NCI-H2171 (cell line): ENCODE data around the gene HSD3B7.
A peak's percentile ranks its signal among the peaks of the same experiment; 100 is the strongest.

ENCODE experiments used
- DNase-seq: peaks from one replicate; lab custom pipeline; 2025; lab: John Stamatoyannopoulos, UW

The HSD3B7 gene

DNA sequence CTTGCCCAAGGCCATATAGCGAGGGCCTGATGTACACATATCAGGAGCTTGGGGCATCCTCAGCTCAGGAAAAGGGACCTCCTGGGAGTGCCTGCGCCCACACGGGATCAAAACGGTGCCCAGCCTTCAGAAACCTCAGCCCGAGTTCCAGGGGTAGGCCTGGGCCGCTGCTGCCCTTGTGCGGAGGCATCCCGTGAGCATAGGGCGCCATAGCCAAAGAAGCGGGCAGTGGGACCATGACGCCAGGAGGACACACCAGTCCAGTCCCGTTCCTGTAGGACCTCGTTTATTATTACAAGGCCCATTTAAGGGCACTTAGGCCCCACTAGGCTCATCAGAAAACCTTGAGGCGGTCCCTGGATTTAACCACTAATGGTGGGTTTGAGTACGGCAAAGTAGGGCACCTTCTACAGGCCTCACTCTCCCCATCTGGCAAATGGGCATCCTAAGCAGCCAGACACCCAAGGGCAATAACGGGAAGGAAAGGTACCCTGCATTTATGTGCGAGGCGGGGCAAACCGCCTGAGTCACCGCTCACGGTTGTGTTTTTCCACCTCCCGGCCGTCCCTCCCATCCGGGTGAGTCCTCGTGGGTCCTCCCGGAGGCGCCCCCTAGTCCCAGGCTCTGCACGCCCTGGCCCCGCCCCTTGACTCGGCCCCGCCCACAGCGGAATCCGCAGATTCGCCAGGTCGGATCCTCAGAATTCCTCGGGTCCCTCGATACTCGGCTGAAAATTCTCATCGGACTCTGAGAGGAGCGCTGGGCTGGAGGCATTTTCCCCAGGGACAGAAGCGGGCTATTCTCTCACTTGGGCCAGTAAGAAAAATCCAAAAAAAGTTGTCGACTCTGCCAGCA lies 28.2 kb upstream of the HSD3B7 start:
- DNase-seq, result peak; percentile 83

DNA sequence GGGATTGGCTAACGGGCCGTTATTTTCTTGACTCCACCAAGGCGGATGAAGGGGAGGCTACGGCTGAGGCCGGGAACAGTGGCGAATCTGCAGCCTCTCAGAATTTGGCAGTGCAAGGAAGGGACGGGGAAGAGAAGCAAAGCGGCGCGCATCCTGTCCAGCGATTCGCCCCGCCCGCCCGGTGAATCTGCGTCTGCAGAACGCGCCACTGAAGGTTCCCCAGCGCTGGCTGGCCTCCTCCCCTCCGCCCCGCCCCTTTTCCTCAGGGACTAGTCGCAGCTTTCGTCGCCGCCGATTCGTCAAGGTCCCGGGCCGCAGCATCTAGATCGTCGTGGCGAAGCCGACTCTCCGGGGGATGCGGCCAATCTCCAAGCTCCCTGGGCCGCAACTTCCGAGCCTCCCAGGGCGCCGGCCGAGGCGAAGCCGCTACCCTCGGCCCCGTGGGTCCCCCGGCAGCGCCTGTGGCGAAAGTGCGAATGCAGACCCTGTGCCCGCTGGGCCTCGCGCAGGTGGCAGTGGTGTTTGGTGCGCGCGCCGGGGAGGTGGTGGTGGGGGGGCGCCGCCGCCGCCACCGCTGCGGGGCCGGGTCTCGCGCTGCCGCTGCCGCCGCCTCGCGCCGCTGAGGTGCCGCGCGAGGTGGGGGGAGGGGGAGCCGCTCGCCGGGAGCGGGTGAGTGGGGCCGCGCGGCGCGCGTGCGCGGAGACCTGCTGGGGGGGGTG lies 27.4 kb upstream of the HSD3B7 start, which contains the start of gene SETD1A:
Gene SETD1A, plus strand, starts transcription at position 299 of the 719 bp plus-strand sequence. CDS start 978 bp downstream, outside the sequence.
- peak; percentile 97 for DNase-seq

DNA sequence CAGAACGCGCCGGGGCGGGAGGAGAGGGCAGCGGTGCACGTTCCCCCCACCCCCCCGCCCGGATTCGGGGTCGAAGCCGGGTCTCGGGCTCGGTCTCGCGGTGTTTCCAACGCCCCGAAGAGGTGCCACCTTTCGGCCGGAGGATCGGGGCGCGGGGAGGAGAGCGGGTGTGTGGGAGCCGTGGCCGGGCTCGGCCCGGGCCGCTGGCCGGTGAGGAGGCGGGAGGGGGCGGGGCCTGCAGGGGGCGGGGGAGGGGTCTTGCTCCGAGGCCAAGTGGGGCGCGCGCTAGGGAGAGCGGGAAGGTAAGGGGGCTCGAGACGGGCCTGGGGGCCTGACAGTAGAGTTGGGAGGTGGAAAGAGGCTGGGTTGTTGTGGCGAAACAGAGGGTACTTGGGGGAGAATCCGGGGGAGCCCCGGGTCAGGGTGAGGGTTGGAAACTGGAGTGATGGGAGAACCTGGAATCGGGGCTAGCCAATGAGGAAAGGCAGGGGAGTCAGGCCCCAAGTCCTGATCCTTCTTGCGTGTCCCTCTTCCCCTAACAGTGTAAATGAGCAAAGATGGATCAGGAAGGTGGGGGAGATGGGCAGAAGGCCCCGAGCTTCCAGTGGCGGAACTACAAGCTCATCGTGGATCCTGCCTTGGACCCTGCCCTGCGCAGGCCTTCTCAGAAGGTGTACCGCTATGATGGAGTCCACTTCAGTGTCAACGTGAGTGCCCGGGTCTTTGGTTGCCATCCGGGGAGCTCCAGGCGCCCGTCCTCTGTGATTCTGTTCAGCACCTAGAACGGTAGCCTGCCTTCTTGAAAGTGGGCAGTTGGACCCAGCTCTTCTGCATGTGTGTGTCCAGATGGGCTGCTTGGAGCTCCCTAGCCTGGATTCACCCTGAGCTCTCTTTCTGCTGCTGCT lies 26.6 kb upstream of the HSD3B7 start:
- no peak for DNase-seq

DNA sequence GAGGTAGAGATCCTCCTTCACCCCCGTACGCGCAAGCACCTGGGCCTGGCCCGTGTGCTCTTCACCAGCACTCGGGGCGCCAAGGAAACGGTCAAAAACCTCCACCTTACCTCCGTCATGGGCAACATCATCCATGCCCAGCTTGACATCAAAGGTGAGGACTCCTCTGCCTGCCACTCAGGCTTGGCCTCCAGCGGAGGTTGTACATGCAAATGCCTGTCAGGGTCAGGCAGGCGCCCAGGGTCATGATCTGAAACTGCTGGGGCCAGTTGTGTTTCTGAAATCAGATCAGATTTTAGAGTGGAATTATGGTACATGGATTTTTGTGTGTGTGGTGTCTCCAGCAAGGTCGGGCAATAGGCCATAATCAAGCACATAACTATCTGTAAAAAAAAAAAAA lies 23.6 kb upstream of the HSD3B7 start:
- no peak for DNase-seq

DNA sequence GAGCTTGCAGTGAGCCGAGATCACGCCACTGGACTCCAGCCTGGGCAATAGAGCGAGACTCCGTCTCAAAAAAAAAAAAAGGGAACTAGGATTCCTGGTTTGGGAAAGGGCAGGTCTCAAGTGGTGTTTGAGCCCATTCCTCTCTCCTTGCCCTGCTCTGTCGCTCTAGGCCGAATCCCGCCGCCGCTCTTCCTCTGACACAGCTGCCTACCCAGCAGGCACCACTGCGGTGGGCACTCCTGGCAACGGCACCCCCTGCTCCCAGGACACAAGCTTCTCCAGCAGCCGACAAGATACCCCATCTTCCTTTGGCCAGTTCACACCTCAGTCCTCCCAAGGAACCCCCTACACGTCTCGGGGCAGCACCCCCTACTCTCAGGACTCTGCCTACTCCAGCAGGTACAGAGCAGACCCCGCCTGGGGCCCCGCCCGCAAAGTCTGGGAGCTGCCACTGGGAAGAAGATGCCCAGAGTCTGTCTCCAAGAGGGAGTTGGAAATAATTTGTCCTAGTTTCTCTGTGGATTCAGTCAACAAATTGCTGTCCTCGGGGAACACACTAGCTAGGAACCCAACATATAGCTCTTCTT lies 21.0 kb upstream of the HSD3B7 start:
- DNase-seq, result no peak

DNA sequence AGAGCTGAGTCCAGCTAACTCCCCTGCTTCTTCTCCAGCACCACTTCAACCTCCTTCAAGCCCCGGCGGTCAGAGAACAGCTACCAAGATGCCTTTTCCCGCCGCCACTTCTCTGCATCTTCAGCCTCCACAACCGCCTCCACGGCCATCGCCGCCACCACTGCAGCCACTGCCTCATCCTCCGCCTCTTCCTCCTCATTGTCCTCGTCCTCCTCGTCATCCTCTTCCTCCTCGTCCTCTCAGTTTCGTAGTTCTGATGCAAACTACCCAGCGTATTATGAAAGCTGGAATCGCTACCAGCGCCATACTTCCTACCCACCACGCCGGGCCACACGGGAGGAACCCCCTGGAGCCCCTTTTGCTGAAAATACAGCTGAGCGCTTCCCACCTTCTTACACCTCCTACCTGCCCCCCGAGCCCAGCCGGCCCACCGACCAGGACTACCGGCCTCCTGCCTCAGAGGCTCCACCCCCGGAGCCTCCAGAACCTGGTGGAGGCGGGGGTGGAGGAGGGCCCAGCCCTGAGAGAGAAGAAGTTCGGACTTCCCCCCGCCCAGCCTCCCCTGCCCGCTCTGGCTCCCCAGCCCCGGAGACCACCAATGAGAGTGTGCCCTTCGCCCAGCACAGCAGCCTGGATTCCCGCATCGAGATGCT lies 20.3 kb upstream of the HSD3B7 start:
- no peak for DNase-seq

DNA sequence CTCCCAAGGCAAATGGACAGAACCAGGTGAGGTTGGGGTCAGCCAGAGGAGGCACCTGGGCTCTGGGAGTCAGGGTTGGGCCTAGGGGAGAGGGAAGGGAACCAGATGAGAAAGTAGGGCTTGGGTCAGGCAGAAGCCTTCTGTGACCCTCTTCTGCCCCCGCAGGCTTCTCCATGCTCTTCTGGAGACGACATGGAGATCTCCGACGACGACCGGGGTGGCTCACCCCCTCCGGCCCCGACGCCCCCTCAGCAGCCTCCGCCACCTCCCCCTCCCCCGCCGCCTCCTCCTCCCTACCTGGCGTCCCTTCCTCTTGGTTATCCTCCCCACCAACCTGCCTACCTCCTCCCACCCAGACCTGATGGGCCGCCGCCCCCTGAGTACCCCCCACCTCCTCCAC lies 19.6 kb upstream of the HSD3B7 start:
- no peak for DNase-seq

DNA sequence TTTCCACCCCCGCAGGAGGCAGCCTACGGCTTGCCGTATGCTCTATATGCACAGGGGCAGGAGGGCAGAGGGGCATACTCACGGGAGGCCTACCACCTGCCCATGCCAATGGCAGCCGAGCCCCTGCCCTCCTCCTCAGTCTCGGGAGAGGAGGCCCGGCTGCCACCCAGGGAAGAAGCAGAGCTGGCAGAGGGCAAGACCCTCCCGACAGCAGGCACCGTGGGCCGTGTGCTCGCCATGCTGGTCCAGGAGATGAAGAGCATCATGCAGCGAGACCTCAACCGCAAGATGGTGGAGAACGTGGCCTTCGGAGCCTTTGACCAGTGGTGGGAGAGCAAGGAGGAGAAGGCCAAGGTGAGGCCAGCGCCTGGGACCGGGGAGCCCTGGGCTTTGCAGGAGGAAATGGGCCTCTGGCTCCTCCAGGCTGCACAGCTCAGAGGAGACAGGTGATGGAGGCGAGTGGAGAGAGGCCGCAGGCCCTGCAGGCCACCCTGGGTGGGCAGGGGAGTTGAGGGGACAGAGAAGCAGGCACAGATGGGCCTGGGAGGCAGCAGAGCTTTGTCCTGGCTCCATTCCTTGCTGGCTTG lies 18.9 kb upstream of the HSD3B7 start:
- no peak for DNase-seq

DNA sequence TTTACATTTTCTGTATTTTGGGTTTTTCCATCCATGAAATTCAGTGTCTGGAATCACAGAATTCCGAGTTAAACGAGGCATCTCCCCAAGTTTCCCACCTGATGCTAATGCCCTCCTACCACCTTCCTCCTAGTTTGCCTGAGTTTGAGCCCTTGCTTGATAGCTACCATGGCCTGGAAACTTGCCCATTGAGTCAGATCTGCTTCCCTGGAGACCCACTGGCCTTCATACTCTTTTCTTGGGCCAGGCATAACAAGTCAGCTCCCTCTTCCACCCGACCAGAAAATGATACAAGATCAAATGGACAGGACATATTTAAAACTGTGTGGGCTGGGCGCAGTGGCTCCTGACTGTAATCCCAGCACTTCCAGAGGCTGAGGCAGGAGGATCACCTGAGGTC lies 17.2 kb upstream of the HSD3B7 start:
- DNase-seq, result no peak

DNA sequence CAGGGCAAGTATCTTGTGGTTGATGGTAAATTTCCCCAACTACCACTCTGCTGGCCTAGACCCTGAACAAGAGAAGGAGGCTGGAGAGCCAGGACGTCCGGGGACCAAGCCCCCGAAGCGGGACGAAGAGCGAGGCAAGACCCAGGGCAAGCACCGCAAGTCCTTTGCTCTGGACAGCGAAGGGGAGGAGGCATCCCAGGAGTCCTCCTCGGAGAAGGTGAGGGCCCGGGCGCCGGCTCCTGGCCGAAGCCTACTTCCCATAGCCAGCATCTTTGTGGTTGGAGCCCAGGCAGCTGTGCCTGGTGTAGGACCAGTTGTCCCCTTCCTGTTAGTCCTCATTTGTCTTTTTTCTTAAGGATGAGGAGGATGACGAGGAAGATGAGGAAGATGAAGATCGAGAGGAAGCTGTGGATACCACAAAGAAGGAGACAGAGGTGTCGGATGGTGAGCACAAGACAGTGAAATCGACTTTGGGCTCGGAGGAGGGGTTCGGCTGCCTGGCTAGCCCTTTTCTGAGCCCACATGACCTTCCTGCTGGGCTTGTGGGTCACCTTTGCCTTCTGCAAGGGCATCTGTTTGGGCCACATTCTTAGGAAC lies 15.7 kb upstream of the HSD3B7 start:
- no peak for DNase-seq

DNA sequence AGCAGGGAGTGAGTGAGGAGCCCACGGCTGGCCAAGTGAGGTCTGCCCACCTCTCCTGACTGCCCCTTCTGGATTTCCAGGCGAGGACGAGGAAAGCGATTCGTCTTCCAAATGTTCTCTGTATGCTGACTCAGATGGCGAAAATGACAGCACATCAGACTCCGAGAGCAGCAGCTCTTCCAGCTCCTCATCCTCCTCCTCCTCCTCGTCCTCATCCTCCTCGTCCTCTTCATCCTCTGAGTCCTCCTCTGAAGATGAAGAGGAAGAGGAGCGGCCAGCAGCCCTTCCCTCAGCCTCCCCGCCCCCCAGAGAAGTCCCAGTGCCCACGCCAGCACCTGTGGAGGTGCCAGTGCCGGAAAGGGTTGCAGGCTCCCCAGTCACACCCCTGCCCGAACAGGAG lies 13.7 kb upstream of the HSD3B7 start:
- no peak for DNase-seq

DNA sequence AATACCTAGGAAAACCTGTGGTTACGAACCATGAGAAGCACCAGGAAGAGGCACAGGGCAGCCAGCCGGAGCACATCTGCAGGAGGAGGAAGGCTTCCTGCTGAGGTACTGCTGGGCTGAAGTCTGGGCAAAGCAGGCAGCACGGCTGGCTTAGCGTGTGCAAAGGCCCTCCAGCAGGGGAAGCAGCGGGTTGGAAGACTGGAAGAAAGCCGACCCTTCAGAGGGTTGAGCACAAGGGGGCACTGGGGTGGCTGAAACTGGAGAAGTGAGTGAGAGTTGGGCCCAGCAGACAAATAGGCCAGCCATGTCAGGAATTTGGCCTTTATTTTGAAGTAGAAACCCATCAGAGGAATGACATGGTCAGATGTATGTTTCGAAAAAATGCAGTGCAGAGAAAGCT lies 12.1 kb upstream of the HSD3B7 start:
- DNase-seq, result no peak

DNA sequence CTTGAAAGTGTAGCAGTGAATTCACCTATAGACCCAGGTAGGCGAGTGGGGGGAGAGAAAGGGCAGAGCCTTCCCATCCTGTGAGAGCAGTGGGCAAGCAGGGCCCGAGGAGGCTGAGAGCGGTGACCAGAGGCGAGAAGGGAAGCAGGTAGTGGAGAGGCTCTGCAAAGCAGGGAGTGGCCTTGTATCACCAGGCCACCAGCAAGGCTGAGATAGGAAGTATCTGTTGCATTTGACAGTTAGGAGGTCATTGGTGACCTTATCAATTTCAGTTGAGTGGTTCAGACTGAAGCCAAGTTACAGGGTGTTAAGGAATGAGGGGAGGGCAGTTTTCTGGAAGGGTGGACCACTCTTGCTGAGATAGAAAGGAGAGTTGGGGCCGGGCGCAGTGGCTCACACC lies 10.7 kb upstream of the HSD3B7 start:
- no peak for DNase-seq

DNA sequence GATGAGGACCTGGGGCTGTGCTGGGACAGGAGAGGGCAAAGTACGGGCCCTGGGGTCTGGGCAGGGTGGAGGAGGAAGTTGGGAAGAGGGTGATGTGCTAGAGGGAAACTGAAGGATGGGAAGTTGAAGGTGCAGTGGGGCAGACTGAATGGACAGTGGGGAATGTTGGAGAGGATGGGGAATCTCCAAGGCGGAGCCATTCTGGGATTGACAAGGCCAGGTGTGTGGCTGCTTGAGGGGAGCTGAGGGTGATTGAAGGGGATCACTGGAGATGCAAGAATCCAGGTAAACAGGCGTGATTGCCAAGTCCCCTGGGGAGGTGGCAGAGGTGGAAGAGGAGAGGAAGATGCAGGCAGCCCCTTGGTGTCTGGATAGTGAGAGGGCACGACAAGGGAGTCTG lies 8.5 kb upstream of the HSD3B7 start:
- DNase-seq, result no peak

DNA sequence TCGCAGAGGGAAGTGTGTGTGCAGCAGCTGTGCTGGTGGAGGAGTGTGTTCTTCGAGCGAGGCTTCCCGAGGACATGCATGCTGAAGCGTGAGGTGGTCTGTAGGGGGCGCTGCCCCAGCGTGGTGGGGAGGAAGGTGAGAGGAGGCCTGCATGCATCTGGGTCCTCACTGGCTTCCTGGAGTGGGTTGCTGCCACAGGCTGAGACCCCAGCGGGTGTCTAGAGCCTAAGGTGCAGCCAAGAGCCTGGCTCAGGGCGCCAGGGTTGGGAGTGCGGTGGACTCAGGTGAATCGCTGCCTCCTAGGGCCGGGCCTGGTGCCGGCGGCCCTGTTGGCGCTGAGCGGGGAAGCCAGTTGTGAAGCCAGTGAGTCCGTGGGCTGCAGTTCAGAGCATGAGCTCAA lies 7.5 kb upstream of the HSD3B7 start:
- no peak for DNase-seq

DNA sequence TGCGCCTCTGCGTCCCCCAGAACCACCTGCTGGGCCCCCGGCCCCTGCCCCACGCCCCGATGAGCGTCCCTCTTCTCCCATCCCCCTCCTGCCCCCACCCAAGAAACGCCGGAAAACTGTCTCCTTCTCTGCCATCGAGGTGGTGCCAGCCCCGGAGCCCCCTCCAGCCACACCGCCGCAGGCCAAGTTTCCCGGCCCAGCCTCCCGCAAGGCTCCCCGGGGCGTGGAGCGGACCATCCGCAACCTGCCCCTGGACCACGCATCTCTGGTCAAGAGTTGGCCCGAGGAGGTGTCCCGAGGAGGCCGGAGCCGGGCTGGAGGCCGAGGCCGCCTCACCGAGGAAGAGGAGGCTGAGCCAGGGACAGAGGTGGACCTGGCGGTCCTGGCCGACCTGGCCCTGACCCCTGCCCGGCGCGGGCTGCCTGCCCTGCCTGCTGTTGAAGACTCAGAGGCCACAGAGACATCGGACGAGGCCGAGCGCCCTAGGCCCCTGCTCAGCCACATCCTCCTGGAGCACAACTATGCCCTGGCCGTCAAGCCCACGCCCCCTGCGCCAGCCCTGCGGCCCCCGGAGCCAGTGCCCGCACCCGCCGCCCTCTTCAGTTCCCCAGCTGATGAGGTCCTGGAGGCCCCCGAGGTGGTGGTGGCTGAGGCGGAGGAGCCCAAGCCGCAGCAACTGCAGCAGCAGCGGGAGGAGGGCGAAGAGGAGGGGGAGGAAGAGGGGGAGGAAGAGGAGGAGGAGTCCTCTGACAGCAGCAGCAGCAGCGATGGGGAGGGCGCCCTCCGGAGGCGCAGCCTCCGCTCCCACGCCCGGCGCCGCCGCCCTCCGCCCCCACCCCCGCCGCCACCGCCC lies 5.6 kb upstream of the HSD3B7 start:
- DNase-seq, result no peak

DNA sequence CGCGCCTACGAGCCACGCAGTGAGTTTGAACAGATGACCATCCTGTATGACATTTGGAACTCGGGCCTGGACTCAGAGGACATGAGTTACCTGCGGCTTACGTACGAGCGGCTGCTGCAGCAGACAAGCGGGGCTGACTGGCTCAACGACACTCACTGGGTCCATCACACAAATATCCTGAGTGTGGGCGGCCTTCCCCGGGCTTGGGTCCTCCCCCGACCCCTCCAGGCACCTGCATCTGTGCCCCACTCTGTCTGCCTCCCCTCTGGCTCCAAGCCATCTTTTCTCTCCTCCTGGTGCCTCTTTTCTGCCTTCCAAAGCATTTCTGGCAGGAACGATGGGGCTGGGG lies 5.0 kb upstream of the HSD3B7 start:
- no peak for DNase-seq

DNA sequence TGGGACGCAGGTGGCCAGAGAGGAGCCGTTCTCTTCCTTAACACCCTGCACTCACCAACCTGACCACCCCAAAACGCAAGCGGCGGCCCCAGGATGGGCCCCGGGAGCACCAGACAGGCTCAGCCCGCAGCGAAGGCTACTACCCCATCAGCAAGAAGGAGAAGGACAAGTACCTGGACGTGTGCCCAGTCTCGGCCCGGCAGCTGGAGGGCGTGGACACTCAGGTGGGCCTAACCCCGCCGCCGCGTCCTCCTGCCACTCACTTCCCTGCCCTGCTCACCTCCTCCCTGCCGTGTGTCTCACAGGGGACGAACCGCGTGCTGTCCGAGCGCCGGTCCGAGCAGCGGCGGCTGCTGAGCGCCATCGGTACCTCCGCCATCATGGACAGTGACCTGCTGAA lies 4.6 kb upstream of the HSD3B7 start:
- no peak for DNase-seq

DNA sequence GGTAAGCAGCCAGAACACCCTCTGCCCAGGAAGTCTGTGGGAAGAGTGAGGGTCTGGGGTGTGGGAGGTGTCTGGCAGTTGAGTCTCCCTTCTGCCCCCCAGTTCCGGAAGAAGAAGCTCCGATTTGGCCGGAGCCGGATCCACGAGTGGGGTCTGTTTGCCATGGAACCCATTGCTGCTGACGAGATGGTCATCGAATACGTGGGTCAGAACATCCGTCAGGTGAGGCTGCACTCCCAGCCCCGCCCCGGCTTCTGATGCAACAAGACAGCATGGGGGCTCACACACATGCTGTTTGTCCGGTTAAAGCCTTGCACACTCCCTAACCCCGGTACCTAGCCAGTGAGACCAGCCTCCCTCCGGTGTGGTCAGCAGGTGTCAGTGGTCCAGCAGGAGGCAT lies 4.0 kb upstream of the HSD3B7 start:
- no peak for DNase-seq
